Ishikawa (cell line): ENCODE measurements around the gene METRNL.

Experiments
- CEBPB ChIP-seq: IDR thresholded peaks from 2 replicates; pipeline ENCODE4 v1.6.1; 2012
- CREB1 ChIP-seq: IDR thresholded peaks from 2 replicates; pipeline ENCODE4 v1.6.1; 2012; ENCODE audit warnings: low read depth
- EP300 ChIP-seq: IDR thresholded peaks from 2 replicates; pipeline ENCODE4 v1.6.1; 2012; ENCODE audit warnings: borderline replicate concordance
- FOXM1 ChIP-seq: IDR thresholded peaks from 2 replicates; pipeline ENCODE4 v1.6.1; 2012; ENCODE audit warnings: low read depth, borderline replicate concordance
- MAX ChIP-seq: IDR thresholded peaks from 2 replicates; pipeline ENCODE4 v1.6.1; 2012
- NFIC ChIP-seq: IDR thresholded peaks from 2 replicates; pipeline ENCODE4 v1.6.1; 2012
- REST ChIP-seq: IDR thresholded peaks from 2 replicates; pipeline ENCODE4 v1.6.1; 2012; ENCODE audit warnings: low read depth, mild to moderate bottlenecking
- TAF1 ChIP-seq: IDR thresholded peaks from 2 replicates; pipeline ENCODE4 v1.6.1; 2012; ENCODE audit warnings: low read depth, mild to moderate bottlenecking
- TCF12 ChIP-seq: IDR thresholded peaks from 2 replicates; pipeline ENCODE4 v1.6.1; 2012; ENCODE audit warnings: low read depth
- TEAD4 ChIP-seq: IDR thresholded peaks from 2 replicates; pipeline ENCODE4 v1.6.1; 2012
- YY1 ChIP-seq: IDR thresholded peaks from 2 replicates; pipeline ENCODE4 v1.6.1; 2012; ENCODE audit warnings: low read depth
- ZBTB7A ChIP-seq: IDR thresholded peaks from 2 replicates; pipeline ENCODE4 v1.6.1; 2012; ENCODE audit warnings: low read depth

- TF ChIP-seq EP300, result no peak
- TF ChIP-seq REST, result no peak
- TF ChIP-seq CEBPB, result no peak
- no peak for TF ChIP-seq TEAD4
- no peak for TF ChIP-seq MAX
- no peak for TF ChIP-seq TCF12
- TF ChIP-seq CREB1, result no peak
- no peak for TF ChIP-seq ZBTB7A
- TF ChIP-seq NFIC, result no peak
- TF ChIP-seq FOXM1, result no peak
- no peak for TF ChIP-seq TAF1
- TF ChIP-seq YY1, result no peak
Observed at GRCh38 chr17:83131401-83132011, 52.1 kb downstream of the METRNL start.
